NCI-H2227 treated with DMSO at 0.1 percent for 48 hours (cell line): ENCODE results near the gene OR11H6.
"Not testable (repeated sequence)": the region's sequence is repeated elsewhere in the genome, so short reads cannot be mapped to it uniquely, and the experiment has no call there.

Experiments
- DNase-seq: peaks from one replicate; lab custom pipeline; 2025; lab: John Stamatoyannopoulos, UW

Gene OR11H6

DNA sequence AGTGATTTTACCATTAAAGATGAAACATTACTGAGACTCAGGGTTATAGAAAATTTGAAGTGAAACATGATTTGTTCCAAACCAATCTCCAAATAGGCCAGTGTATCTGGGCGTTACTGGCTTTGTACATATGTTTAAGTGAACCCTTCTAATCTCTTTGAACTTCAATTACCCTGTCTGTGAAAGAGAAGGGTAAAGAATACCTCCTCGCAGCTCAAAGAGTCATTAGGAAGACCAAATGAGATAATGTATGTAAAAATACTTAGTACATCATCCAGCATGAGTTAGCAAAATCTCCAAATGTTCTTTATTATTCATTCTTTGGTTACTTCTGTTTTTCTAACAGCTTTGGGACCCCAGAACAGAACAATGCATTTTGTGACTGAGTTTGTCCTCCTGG, at the start of gene OR11H6:
Gene OR11H6 (plus strand): TSS at position 301 of the 400 bp plus-strand sequence. CDS start 0 bp downstream, at position 301.
- DNase-seq, result no peak

GRCh38 chr14:20174205-20174604, 49.3 kb upstream of the OR11H6 start:
- not testable (repeated sequence) for DNase-seq

- no peak for DNase-seq
These were observed 47.2 kb upstream of the OR11H6 start for GRCh38 chr14:20176330-20176729.

DNA sequence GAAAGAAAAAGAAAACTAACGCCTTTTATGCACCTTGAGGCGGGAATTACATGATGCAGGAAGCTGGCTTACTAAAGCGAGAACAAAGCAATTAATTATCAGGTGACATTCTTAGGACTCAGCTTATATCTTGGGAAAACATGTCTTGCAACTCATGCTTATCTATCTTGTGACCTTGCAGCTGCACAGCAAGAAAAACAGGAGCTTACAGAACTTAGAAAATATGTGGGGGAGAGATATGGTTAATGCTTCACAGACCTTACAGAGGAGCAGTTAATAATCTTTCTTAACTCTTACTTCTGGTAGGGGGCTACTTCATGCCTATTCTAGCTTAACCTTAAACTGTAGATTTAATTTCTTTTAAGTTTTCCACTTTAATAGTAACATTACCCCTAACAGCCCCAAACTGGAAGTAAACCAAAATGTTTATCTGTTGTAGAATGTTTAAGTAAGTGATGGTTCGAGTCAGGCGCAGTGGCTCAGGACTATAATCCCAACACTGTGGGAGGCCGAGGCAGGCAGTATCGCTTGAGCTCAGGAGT, 46.0 kb upstream of the OR11H6 start:
- DNase-seq, result no peak

DNA sequence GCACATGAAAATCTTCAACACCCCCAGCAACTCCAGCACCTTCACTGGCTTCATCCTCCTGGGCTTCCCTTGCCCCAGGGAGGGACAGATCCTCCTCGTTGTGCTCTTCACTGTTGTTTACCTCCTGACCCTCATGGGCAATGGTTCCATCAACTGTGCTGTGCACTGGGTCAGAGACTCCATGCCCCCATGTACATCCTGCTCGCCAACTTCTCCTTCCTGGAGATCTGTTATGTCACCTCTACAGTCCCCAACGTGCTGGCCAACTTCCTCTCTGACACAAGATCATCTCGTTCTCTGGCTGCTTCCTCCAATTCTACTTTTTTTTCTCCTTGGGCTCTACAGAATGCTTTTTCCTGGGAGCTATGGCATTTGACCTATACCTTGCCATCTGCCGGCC, 44.3 kb upstream of the OR11H6 start:
- DNase-seq, result no peak

DNA sequence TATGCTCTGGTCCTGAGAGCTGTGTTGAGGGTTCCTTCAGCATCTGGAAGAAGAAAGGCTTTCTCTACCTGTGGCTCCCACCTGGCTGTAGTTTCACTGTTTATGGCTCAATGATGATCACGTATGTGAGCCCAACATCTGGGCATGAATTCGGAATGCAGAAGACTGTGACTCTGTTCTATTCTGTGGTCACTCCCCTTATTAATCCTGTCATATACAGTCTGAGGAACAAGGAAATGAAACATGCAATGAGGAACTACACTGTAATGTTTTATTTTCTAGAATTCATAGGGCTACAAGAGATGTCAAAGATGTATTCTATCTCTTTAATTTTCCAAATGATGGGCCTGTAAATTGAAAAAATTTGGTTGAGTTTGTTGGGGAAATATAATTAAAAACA, 43.6 kb upstream of the OR11H6 start:
- DNase-seq, result no peak

DNA sequence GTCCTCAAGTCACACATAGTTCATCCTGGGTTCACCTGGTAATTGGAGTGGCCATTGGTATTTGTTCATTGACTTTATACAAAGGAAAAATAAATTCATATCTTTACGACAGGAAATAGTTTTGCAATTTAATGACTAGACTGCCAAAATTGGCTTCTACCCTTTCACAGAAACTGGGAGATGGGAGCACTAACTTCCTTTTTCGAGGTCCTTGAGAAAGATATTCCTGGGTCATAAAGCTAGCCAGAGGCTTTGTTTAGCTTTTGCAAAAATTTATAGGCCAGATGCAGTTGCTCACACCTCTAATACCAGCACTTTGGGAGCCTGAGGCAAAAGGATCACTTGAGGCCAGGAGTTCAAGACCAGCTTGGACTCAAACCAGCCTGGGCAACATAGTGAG, 43.0 kb upstream of the OR11H6 start:
- DNase-seq, result no peak

GRCh38 chr14:20184181-20184580, 39.3 kb upstream of the OR11H6 start:
- DNase-seq, result no peak

GRCh38 chr14:20190596-20190995, 32.9 kb upstream of the OR11H6 start, which contains the start of gene OR11G2:
Gene OR11G2, plus strand, starts transcription at chr14:20190896. Its CDS starts 6,542 bp downstream, at chr14:20197438.
- DNase-seq, result no peak

GRCh38 chr14:20191396-20191795, 32.1 kb upstream of the OR11H6 start:
- no peak for DNase-seq

DNA sequence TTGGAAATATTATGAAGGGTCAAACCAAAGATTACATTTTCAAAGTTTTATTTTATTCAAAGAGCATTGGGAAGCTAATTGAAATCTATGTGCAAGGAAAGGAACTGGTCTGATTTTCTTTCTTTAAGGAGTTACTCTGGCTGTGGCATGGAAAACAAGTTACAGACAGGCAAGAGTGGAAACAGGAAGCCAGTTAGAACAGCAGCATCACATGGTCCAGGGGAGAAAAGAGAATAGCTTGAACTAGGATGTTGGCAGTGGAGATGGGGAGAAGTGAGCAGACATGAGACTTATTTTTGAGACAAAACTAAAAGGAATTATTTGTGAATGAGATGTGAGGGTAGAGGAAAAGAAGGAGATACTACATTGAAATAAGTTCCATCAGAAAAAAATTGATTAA, 29.4 kb upstream of the OR11H6 start:
- no peak for DNase-seq

- DNase-seq, result not testable (repeated sequence)
These were observed 28.3 kb upstream of the OR11H6 start for GRCh38 chr14:20195170-20195569.

- DNase-seq, result no peak
These were observed 27.6 kb upstream of the OR11H6 start for GRCh38 chr14:20195911-20196310.

- DNase-seq, result no peak
These were observed 26.1 kb upstream of the OR11H6 start for GRCh38 chr14:20197459-20197858.

- DNase-seq, result no peak
These were observed 24.5 kb upstream of the OR11H6 start for GRCh38 chr14:20198991-20199390.

GRCh38 chr14:20204721-20205120, 18.8 kb upstream of the OR11H6 start:
- DNase-seq, result no peak

GRCh38 chr14:20209595-20209994, 13.9 kb upstream of the OR11H6 start:
- DNase-seq, result no peak

GRCh38 chr14:20212406-20212805, 11.1 kb upstream of the OR11H6 start:
- DNase-seq, result not testable (repeated sequence)

GRCh38 chr14:20215196-20215595, 8.3 kb upstream of the OR11H6 start:
- DNase-seq, result no peak

DNA sequence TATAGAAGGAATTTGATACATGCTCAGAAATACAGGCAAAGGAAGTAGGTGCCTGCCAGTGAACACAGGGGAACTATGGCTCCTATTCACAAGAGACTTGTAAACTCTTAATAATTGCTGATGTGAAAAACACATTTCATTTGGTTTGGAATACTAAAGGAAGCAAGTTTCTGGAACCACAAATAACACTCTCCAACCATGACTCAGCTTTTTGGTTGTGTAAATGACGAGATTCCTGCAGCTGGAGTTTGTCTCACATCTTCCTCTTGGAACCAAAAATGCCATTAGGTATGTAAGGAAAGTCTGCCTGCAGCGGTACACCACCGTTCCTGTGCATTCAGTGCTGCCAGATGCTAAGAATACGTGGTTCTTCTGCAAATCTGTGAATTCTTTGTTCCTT, 4.5 kb upstream of the OR11H6 start:
- DNase-seq, result no peak

DNA sequence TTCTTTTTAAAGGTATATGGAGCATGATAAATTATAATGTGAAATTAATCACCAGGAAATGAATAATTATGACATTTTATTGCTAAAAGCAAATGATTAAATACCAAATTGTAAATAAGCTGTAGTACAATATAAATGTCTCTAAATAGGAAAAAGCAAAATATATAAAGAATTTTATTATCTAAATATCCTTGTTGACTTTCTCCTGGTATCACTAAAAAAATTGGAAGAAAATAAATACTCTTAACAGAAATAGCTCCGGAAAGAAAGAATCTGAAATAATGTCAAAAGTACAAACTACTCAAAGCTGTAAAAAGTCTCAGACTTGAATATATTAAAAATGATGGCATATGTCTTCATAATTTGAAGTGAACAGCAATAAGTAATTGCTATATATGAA, 5.2 kb downstream of the OR11H6 start, which contains the start of gene OR11H7:
Gene OR11H7 (plus strand): TSS at position 301 of the 400 bp plus-strand sequence.
- no peak for DNase-seq

- DNase-seq, result not testable (repeated sequence)
These were observed 11.9 kb downstream of the OR11H6 start for GRCh38 chr14:20235415-20235814.

DNA sequence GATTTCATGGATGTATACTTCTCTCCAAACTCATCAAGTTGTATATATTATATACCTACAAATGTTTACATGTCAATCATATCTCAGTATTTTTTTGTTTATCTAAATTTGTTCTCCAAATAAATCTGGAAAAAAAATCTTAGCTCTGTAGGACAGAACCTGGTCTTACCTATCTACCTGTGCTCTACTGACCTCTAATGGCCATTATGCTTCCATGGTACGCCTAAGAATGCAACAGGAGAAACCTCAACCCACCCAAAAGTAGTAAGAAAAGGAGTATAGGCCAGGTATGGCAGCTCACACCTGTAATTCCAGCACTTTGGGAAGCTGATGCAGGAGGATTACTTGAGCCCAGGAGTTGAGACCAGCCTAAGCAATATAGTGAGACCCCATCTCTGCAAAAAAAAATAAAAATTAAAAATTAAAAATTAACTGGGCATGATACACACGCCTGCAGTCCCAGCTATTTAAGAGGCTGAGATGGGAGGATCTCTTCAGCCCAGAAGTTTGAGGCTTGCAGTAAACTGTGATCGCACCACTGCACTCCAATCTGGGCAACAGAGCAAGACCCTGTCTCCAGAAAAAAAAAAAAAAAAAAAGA, 24.2 kb downstream of the OR11H6 start:
- no peak for DNase-seq

DNA sequence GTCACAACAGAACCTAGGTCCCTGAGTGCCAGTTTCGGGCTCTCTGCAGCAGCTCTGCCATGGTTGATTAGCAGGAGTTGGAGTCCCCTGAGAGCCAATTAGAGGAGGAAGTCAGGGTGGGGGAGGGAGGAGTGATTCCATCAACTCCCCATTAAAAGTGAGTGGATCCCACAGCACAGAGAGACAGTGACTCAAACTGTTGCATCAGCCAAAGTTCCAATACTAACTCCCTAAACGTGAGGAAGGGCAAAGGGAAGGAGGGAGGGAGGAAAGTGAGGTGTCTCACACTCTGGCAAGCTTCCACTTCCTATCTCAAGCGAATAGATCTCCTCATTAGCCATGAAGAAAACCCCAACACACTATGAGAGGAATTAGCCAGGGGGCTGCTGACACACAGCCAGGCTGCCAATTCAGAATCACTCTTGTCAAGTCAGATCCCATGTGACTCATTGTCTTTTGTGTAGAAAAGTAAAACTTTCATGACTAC, 39.2 kb downstream of the OR11H6 start:
- DNase-seq, result no peak
